ENCODE measurements around the gene WFIKKN1.

Gene WFIKKN1

GRCh38 chr16:625117-625976 is 5.4 kb upstream of the WFIKKN1 start:
- no peak for DNase-seq (ENCODE audit: low read depth)

- no peak for DNase-seq (ENCODE audit: low read depth)
Observed at GRCh38 chr16:625977-626765, 4.6 kb upstream of the WFIKKN1 start.

GRCh38 chr16:626787-627453 is 3.9 kb upstream of the WFIKKN1 start:
- peak; percentile 68 for DNase-seq (ENCODE audit: low read depth)

GRCh38 chr16:627454-628239 is 3.1 kb upstream of the WFIKKN1 start:
- DNase-seq (ENCODE audit: low read depth) = no peak

- DNase-seq (ENCODE audit: low read depth) = no peak
Observed at GRCh38 chr16:628321-629061, 2.3 kb upstream of the WFIKKN1 start.

GRCh38 chr16:629185-629832 is 1.5 kb upstream of the WFIKKN1 start:
- no peak for DNase-seq (ENCODE audit: low read depth)

- no peak for DNase-seq (ENCODE audit: low read depth)
Observed at GRCh38 chr16:629833-630248, 944 bp upstream of the WFIKKN1 start.

- no peak for DNase-seq (ENCODE audit: low read depth)
Observed at GRCh38 chr16:630249-630814, 453 bp upstream of the WFIKKN1 start.

GRCh38 chr16:631808-632358 is 1.1 kb downstream of the WFIKKN1 start:
- DNase-seq (ENCODE audit: low read depth) = no peak

- DNase-seq (ENCODE audit: low read depth) = no peak
Observed at GRCh38 chr16:632486-633335, 1.9 kb downstream of the WFIKKN1 start.

- no peak for DNase-seq (ENCODE audit: low read depth)
Observed at GRCh38 chr16:633336-634050, 2.7 kb downstream of the WFIKKN1 start.

GRCh38 chr16:634051-634670 is 3.4 kb downstream of the WFIKKN1 start:
- no peak for DNase-seq (ENCODE audit: low read depth)

GRCh38 chr16:634996-635395 is 4.2 kb downstream of the WFIKKN1 start:
- no peak for DNase-seq (ENCODE audit: low read depth)

GRCh38 chr16:635573-636205 is 4.9 kb downstream of the WFIKKN1 start:
- DNase-seq (ENCODE audit: low read depth) = no peak

- peak; percentile 80 for DNase-seq (ENCODE audit: low read depth)
Observed at GRCh38 chr16:636206-637080, 5.7 kb downstream of the WFIKKN1 start, which contains the start of gene METTL26. Gene METTL26, minus strand, starts transcription at chr16:636305. Its CDS starts 15 bp downstream, at chr16:636290.

Measured in HS-27A (cell line).